Tibial nerve (tissue), 4 donors: ENCODE results near the gene ABCC8. TPM values are rescaled to one million over a fixed set of nuclear protein-coding genes. Genes with fewer than 3 reads are reported as not detected.

Experiments used
- DNase-seq, 2 donors: peaks; one replicate each; pipeline ENCODE4 v3.0.0-alpha.2; 2019; ENCODE audit warnings: low spot score in 2 of 2
- H3K27ac ChIP-seq, 4 donors: fragments of 200-600 bp; sonication (generic) in 3 of 4; one replicate each; pipeline ENCODE4 v1.5.1; 2017 to 2019; ENCODE audit warnings: mild to moderate bottlenecking in 1 of 4
- H3K27me3 ChIP-seq, 2 donors: fragments of 200-600 bp; sonication (generic) in 1 of 2; one replicate each; pipeline versions ENCODE4 v1.5.1 to v1.6.0; 2017 to 2019
- H3K36me3 ChIP-seq, 3 donors: fragments of 200-600 bp; sonication (generic); one replicate each; pipeline ENCODE4 v1.5.1; 2018 to 2019
- H3K4me1 ChIP-seq, 4 donors: fragments of 200-600 bp; sonication (generic) in 3 of 4; one replicate each; pipeline ENCODE4 v1.5.1; 2017 to 2019
- H3K4me3 ChIP-seq, 4 donors: fragments of 200-600 bp; sonication (generic) in 3 of 4; one replicate each; pipeline ENCODE4 v1.5.1; 2017 to 2019; ENCODE audit warnings: mild to moderate bottlenecking in 1 of 4, moderate library complexity in 1 of 4
- H3K9me3 ChIP-seq, 4 donors: fragments of 200-600 bp; sonication (generic) in 3 of 4; one replicate each; pipeline ENCODE4 v1.5.1; 2017 to 2019
- EP300 ChIP-seq, 2 donors: sonication (generic); formaldehyde crosslinking; IDR thresholded peaks; one replicate each; pipeline ENCODE4 v1.6.1; 2017; ENCODE audit warnings: antibody characterized with exemption in 2 of 2, mild to moderate bottlenecking in 1 of 2
- POLR2A ChIP-seq, 2 donors: fragments of 450-650 bp; IDR thresholded peaks; one replicate each; pipeline ENCODE4 v1.6.1; 2017; ENCODE audit warnings: antibody characterized with exemption in 2 of 2, mild to moderate bottlenecking in 2 of 2, moderate library complexity in 2 of 2
- WGBS, 2 donors: methylation state at CpG; one replicate each; pipeline ENCODE4 v1.1.5; 2018; 5-methylcytosine and 5-hydroxymethylcytosine counted together
- total RNA-seq, 4 donors: library from RNA; depleted of rRNA; stranded (reverse); fragments of >200 nt; gene quantifications; one replicate each; pipeline ENCODE4 v1.1.0, GENCODE V29; 2016
- TF ChIP-seq, protein P1 (sequence below), 5 experiments: fragments of 200-600 bp in 3 of 5; fragments of 450-650 bp in 2 of 5; sonication (generic) in 3 of 5; IDR thresholded peaks; one replicate each; pipeline ENCODE4 v1.5.1; 2016 to 2019; ENCODE audit warnings: antibody characterized with exemption in 5 of 5, mild to moderate bottlenecking in 3 of 5, moderate library complexity in 2 of 5

Gene ABCC8
- total RNA-seq, 4 donors from 2014 or later, result 1.3 to 8.6 (median 5.1) TPM

GRCh38 chr11:17521106-17521900 is 44.7 kb upstream of the ABCC8 start:
- WGBS, 2 donors, result 84 to 89% methylated on average over 11 of the region's 11 CpGs
- DNase-seq, result no peak

GRCh38 chr11:17519061-17519885 is 42.6 kb upstream of the ABCC8 start:
- Histone ChIP-seq H3K4me3 (no peak overlapping the region), H3K36me3 (no peaks in the 10 kb centered on the region), H3K27me3 (no peaks in the 10 kb centered on the region), H3K9me3 (no peaks in the 10 kb centered on the region), H3K4me1 (no peaks in the 10 kb centered on the region), H3K27ac (no peak overlapping the region)
- WGBS, 2 donors, result 85% methylated on average over 7 of the region's 7 CpGs
- TF ChIP-seq EP300 (IDR thresholded peaks at IDR 0.05) (no peak), POLR2A (IDR thresholded peaks at IDR 0.05) (no peak)
- TF ChIP-seq, protein P1, sequence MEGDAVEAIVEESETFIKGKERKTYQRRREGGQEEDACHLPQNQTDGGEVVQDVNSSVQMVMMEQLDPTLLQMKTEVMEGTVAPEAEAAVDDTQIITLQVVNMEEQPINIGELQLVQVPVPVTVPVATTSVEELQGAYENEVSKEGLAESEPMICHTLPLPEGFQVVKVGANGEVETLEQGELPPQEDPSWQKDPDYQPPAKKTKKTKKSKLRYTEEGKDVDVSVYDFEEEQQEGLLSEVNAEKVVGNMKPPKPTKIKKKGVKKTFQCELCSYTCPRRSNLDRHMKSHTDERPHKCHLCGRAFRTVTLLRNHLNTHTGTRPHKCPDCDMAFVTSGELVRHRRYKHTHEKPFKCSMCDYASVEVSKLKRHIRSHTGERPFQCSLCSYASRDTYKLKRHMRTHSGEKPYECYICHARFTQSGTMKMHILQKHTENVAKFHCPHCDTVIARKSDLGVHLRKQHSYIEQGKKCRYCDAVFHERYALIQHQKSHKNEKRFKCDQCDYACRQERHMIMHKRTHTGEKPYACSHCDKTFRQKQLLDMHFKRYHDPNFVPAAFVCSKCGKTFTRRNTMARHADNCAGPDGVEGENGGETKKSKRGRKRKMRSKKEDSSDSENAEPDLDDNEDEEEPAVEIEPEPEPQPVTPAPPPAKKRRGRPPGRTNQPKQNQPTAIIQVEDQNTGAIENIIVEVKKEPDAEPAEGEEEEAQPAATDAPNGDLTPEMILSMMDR (IDR thresholded peaks at IDR 0.05), result no peak
- no peak for DNase-seq

More at GRCh38 chr11:17521106-17521900, 44.7 kb upstream of the ABCC8 start:
- Histone ChIP-seq H3K4me3 (no peak overlapping the region), H3K27me3 (no peaks in the 10 kb centered on the region), H3K36me3 (no peaks in the 10 kb centered on the region), H3K4me1 (no peaks in the 10 kb centered on the region), H3K27ac (no peak overlapping the region), H3K9me3 (no peaks in the 10 kb centered on the region)
- TF ChIP-seq, protein P1 (IDR thresholded peaks at IDR 0.05), result no peak
- no peak for TF ChIP-seq POLR2A (IDR thresholded peaks at IDR 0.05)
- TF ChIP-seq EP300 (IDR thresholded peaks at IDR 0.05), result no peak

GRCh38 chr11:17518366-17518765 is 41.7 kb upstream of the ABCC8 start:
- Histone ChIP-seq H3K36me3 (no peaks in the 10 kb centered on the region), H3K9me3 (no peaks in the 10 kb centered on the region), H3K4me1 (no peaks in the 10 kb centered on the region), H3K4me3 (no peak overlapping the region), H3K27ac (no peak overlapping the region), H3K27me3 (no peaks in the 10 kb centered on the region)
- no peak for DNase-seq
- TF ChIP-seq, protein P1 (IDR thresholded peaks at IDR 0.05), result no peak
- TF ChIP-seq POLR2A (IDR thresholded peaks at IDR 0.05), result no peak
- no peak for TF ChIP-seq EP300 (IDR thresholded peaks at IDR 0.05)
- 85 to 87% methylated on average over 2 of the region's 2 CpGs for WGBS, 2 donors

DNA sequence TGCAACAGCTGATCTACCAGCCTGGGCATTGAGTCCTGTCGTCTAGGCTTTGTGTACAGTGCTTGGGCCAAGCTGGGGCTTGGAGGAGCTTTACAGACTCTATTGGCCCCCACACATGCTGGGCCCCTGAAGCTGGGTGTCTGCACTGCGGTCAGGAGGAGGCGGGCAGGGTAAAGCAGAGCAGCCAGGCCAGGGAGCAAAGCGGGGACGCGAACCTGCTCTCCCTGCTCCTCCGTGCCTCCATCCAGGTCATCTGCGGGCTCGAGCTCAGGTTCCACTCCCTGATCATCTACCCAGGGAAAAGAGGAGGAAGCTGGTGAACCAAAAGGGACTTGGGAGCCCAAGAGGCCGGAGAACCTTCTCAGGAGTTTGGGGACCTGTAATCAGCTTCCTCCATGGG is 40.5 kb upstream of the ABCC8 start:
- DNase-seq, result no peak
- Histone ChIP-seq H3K27me3 (no peaks in the 10 kb centered on the region), H3K4me3 (no peak overlapping the region), H3K36me3 (no peaks in the 10 kb centered on the region), H3K4me1 (no peaks in the 10 kb centered on the region), H3K27ac (no peak overlapping the region), H3K9me3 (no peaks in the 10 kb centered on the region)
- no peak for TF ChIP-seq EP300 (IDR thresholded peaks at IDR 0.05)
- TF ChIP-seq, protein P1 (IDR thresholded peaks at IDR 0.05), result no peak
- no peak for TF ChIP-seq POLR2A (IDR thresholded peaks at IDR 0.05)
- 89 to 93% methylated on average over 10 of the region's 10 CpGs for WGBS, 2 donors
